ENCODE measurements around the gene SMPDL3A. TPM values are rescaled to one million over a fixed set of nuclear protein-coding genes. Genes with fewer than 3 reads are reported as not detected.

The SMPDL3A gene
- total RNA-seq, 1 experiment from 2014 or later, result 2.1 TPM

- H3K27me3 ChIP-seq, result no peaks in the 10 kb centered on the region
- no peaks in the 10 kb centered on the region for H3K36me3 ChIP-seq
- H3K9me3 ChIP-seq, result no peaks in the 10 kb centered on the region
- H3K4me3 ChIP-seq, result no peak overlapping the region
- DNase-seq, result no peak
Measured at GRCh38 chr6:122791310-122791679, 2.2 kb downstream of the SMPDL3A start.

- DNase-seq, result no peak
- Histone ChIP-seq H3K36me3 (no peaks in the 10 kb centered on the region), H3K27me3 (no peaks in the 10 kb centered on the region), H3K4me3 (no peak overlapping the region), H3K9me3 (no peaks in the 10 kb centered on the region)
Measured at GRCh38 chr6:122792766-122793165, 3.7 kb downstream of the SMPDL3A start.

GRCh38 chr6:122797537-122797936 lies 8.5 kb downstream of the SMPDL3A start:
- Histone ChIP-seq H3K36me3 (no peaks in the 10 kb centered on the region), H3K27me3 (no peaks in the 10 kb centered on the region), H3K4me3 (no peak overlapping the region), H3K9me3 (no peaks in the 10 kb centered on the region)
- DNase-seq, result no peak

- H3K36me3 ChIP-seq, result no peaks in the 10 kb centered on the region
- no peaks in the 10 kb centered on the region for H3K27me3 ChIP-seq
- peak; percentile 68 for DNase-seq
- H3K4me3 ChIP-seq, result no peak overlapping the region
- no peaks in the 10 kb centered on the region for H3K9me3 ChIP-seq
Measured at GRCh38 chr6:122798099-122798641, 9.1 kb downstream of the SMPDL3A start.

GRCh38 chr6:122799140-122799745 lies 10.2 kb downstream of the SMPDL3A start:
- Histone ChIP-seq H3K27me3 (no peaks in the 10 kb centered on the region), H3K36me3 (no peaks in the 10 kb centered on the region), H3K9me3 (no peaks in the 10 kb centered on the region), H3K4me3 (no peak overlapping the region)
- no peak for DNase-seq

GRCh38 chr6:122799916-122800686 lies 11.0 kb downstream of the SMPDL3A start:
- Histone ChIP-seq H3K9me3 (no peaks in the 10 kb centered on the region), H3K36me3 (no peaks in the 10 kb centered on the region), H3K4me3 (no peak overlapping the region), H3K27me3 (no peaks in the 10 kb centered on the region)
- peak; percentile 62 for DNase-seq

GRCh38 chr6:122800906-122801305 lies 11.8 kb downstream of the SMPDL3A start:
- Histone ChIP-seq H3K36me3 (no peaks in the 10 kb centered on the region), H3K4me3 (no peak overlapping the region), H3K27me3 (no peaks in the 10 kb centered on the region), H3K9me3 (no peaks in the 10 kb centered on the region)
- peak; percentile 4 for DNase-seq

GRCh38 chr6:122801397-122801796 lies 12.3 kb downstream of the SMPDL3A start:
- Histone ChIP-seq H3K9me3 (no peaks in the 10 kb centered on the region), H3K36me3 (no peaks in the 10 kb centered on the region), H3K27me3 (no peaks in the 10 kb centered on the region), H3K4me3 (no peak overlapping the region)
- no peak for DNase-seq

- Histone ChIP-seq H3K4me3 (no peak overlapping the region), H3K27me3 (no peaks in the 10 kb centered on the region), H3K36me3 (no peaks in the 10 kb centered on the region), H3K9me3 (no peaks in the 10 kb centered on the region)
- DNase-seq, result no peak
Measured at GRCh38 chr6:122803171-122803661, 14.2 kb downstream of the SMPDL3A start.

- Histone ChIP-seq H3K9me3 (no peaks in the 10 kb centered on the region), H3K4me3 (no peak overlapping the region), H3K27me3 (no peaks in the 10 kb centered on the region), H3K36me3 (no peaks in the 10 kb centered on the region)
- DNase-seq, result no peak
Measured at GRCh38 chr6:122804962-122805485, 16.0 kb downstream of the SMPDL3A start.

GRCh38 chr6:122806291-122806690 lies 17.2 kb downstream of the SMPDL3A start:
- Histone ChIP-seq H3K36me3 (no peaks in the 10 kb centered on the region), H3K4me3 (no peak overlapping the region), H3K9me3 (no peaks in the 10 kb centered on the region), H3K27me3 (no peaks in the 10 kb centered on the region)
- DNase-seq, result no peak

GRCh38 chr6:122808121-122808885 lies 19.2 kb downstream of the SMPDL3A start:
- H3K27me3 ChIP-seq, result no peaks in the 10 kb centered on the region

GRCh38 chr6:122809001-122809400 lies 19.9 kb downstream of the SMPDL3A start:
- no peak overlapping the region for H3K4me3 ChIP-seq
- no peaks in the 10 kb centered on the region for H3K27me3 ChIP-seq
- no peaks in the 10 kb centered on the region for H3K9me3 ChIP-seq
- no peak for DNase-seq
- H3K36me3 ChIP-seq, result no peaks in the 10 kb centered on the region

More at GRCh38 chr6:122808121-122808885, 19.2 kb downstream of the SMPDL3A start:
- Histone ChIP-seq H3K9me3 (no peaks in the 10 kb centered on the region), H3K4me3 (no peak overlapping the region), H3K36me3 (no peaks in the 10 kb centered on the region)
- DNase-seq, result no peak

- Histone ChIP-seq H3K27me3 (no peaks in the 10 kb centered on the region), H3K9me3 (no peaks in the 10 kb centered on the region), H3K4me3 (no peak overlapping the region), H3K36me3 (no peaks in the 10 kb centered on the region)
- DNase-seq, result no peak
Measured at GRCh38 chr6:122809691-122810090, 20.6 kb downstream of the SMPDL3A start.

GRCh38 chr6:122810189-122810588 lies 21.1 kb downstream of the SMPDL3A start:
- Histone ChIP-seq H3K4me3 (no peak overlapping the region), H3K9me3 (no peaks in the 10 kb centered on the region), H3K36me3 (no peaks in the 10 kb centered on the region), H3K27me3 (no peaks in the 10 kb centered on the region)
- DNase-seq, result no peak

GRCh38 chr6:122817358-122817757 lies 28.3 kb downstream of the SMPDL3A start:
- Histone ChIP-seq H3K9me3 (no peaks in the 10 kb centered on the region), H3K27me3 (no peaks in the 10 kb centered on the region), H3K4me3 (no peak overlapping the region), H3K36me3 (no peaks in the 10 kb centered on the region)
- DNase-seq, result no peak

- no peaks in the 10 kb centered on the region for H3K9me3 ChIP-seq
- H3K27me3 ChIP-seq, result no peaks in the 10 kb centered on the region
- no peaks in the 10 kb centered on the region for H3K36me3 ChIP-seq
- DNase-seq, result no peak
- no peak overlapping the region for H3K4me3 ChIP-seq
Measured at GRCh38 chr6:122817766-122818165, 28.7 kb downstream of the SMPDL3A start.

Data from MG63 (cell line).